ENCODE data around the gene ROR1. TPM values are rescaled to one million over a fixed set of nuclear protein-coding genes. Genes with fewer than 3 reads are reported as not detected.

Gene ROR1
- total and polyA plus RNA-seq, 7 experiments from 2014 or later, result 0.07 to 0.22 (median 0.16) TPM; not detected in 4

DNA sequence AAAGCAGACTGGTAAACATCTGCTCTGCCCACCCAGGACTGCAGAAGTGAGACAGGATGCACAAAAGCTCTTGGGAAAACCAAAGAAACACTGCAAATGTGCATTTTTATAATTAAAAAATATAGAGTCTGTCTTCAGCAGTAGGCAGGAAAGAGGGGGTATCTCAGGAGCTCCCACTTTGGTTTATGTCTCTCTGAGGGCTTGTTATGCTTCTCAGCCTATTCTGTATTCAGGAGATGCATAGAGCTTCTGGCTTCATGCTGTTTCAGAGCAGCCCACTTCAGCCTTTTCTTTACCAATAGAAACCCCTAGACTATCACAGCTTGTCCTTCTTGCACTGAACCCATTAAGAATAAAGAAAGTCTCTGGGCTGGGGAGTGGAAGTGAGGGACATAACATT lies 148.0 kb downstream of the ROR1 start:
- no peak overlapping the region for H3K4me3 ChIP-seq (ENCODE audit: low read length)
- intact Hi-C loops (cut with micrococcal nuclease), result no loop called here
- no peaks in the 10 kb centered on the region for H3K36me3 ChIP-seq (ENCODE audit: control insufficient read depth in 2 of 3, insufficient read depth in 3 of 3, low read length in 3 of 3)
- ATAC-seq (no peak), DNase-seq (no peak)
- no peaks in the 10 kb centered on the region for H3K9me3 ChIP-seq (ENCODE audit: control insufficient read depth in 2 of 3, low read length in 3 of 3)
- Mint-ChIP-seq H3K4me1 (peaks cover 0 to 1% (median 0%) of the 10 kb centered on the region in 7 donors), H3K27ac (no peak overlapping the region), H3K4me3 (no peak overlapping the region), H3K36me3 (no peaks in the 10 kb centered on the region), H3K27me3 (peaks cover 0 to 5% (median 0%) of the 10 kb centered on the region in 5 donors), H3K9me3 (peaks cover 0 to 1% (median 0%) of the 10 kb centered on the region in 11 donors)
- no peak overlapping the region for H3K27ac ChIP-seq (ENCODE audit: low read depth, low read length)
- ChIA-PET CTCF (interaction anchor here (1.5 kb wide), 1 partner anchor 11 kb away, joined by 3 read pairs; no protein-coding TSS in a partner anchor), POLR2A (interaction anchor here (0.6 kb wide), 1 partner anchor 13 kb away, joined by 6 read pairs; no protein-coding TSS in a partner anchor)
- H3K27me3 ChIP-seq (ENCODE audit: control insufficient read depth in 2 of 2, insufficient read depth in 2 of 2, low read length in 2 of 2), result no peaks in the 10 kb centered on the region
- no peaks in the 10 kb centered on the region for H3K4me1 ChIP-seq (ENCODE audit: control insufficient read depth in 2 of 2, insufficient read depth in 2 of 2, low read length in 2 of 2)

DNA sequence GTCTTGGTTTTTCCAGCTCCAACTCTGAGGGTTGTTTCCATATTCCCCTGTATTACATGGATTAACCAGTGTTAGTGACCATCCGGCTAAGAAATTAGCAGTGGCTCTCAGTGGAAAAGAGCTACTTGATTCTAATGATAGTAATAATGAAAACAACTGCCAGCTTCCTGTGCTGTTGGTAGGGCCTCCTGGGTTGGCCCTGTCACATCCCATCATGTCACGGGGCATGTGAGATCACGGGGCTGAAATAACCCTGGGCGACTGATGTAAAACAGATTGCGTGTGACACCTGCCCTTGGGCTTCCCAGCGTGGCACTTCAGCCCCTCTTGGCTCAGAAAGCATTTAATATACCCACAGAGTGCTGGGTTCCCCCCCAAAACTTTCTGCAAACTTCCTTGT lies 149.0 kb downstream of the ROR1 start:
- H3K4me1 Mint-ChIP-seq, result peaks cover 0 to 1% (median 0%) of the 10 kb centered on the region in 7 donors
- H3K27ac Mint-ChIP-seq, result no peak overlapping the region
- Histone ChIP-seq H3K27me3 (ENCODE audit: control insufficient read depth in 2 of 2, insufficient read depth in 2 of 2, low read length in 2 of 2) (no peaks in the 10 kb centered on the region), H3K9me3 (ENCODE audit: control insufficient read depth in 2 of 3, low read length in 3 of 3) (no peaks in the 10 kb centered on the region), H3K36me3 (ENCODE audit: control insufficient read depth in 2 of 3, insufficient read depth in 3 of 3, low read length in 3 of 3) (no peaks in the 10 kb centered on the region), H3K4me3 (ENCODE audit: low read length) (no peak overlapping the region), H3K27ac (ENCODE audit: low read depth, low read length) (no peak overlapping the region), H3K4me1 (ENCODE audit: control insufficient read depth in 2 of 2, insufficient read depth in 2 of 2, low read length in 2 of 2) (no peaks in the 10 kb centered on the region)
- no peaks in the 10 kb centered on the region for H3K27me3 Mint-ChIP-seq
- intact Hi-C loops (cut with micrococcal nuclease), result no loop called here
- ATAC-seq (no peak), DNase-seq (no peak)
- CTCF ChIA-PET, result interaction anchor here (1.3 kb wide), 1 partner anchor 12 kb away, joined by 4 read pairs; no protein-coding TSS in a partner anchor
- H3K9me3 Mint-ChIP-seq, result peaks cover 0 to 1% (median 0%) of the 10 kb centered on the region in 11 donors
- H3K4me3 Mint-ChIP-seq, result no peak overlapping the region
- no peaks in the 10 kb centered on the region for H3K36me3 Mint-ChIP-seq
- POLR2A ChIA-PET, result no interaction called here

DNA sequence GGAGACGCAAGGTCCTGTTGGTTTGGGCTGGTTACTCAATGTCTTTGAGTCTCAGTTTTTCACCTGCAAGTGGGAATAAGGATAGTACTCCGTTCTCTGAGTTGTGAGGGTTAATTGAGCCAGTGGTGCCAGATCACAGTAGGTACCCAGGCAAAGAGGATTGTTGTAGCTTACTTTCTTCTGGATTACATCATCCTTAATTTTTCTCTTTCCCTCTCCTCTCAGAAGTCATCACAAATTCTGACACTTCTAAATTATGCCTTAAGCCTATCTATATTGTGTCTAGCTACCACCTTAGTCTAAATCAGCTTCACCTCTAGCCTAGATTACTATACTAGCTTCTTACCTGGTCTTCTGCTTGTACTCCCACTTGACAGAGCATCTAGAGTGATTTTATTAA lies 149.5 kb downstream of the ROR1 start:
- ATAC-seq, result no peak
- no peak overlapping the region for H3K4me3 ChIP-seq (ENCODE audit: low read length)

DNA sequence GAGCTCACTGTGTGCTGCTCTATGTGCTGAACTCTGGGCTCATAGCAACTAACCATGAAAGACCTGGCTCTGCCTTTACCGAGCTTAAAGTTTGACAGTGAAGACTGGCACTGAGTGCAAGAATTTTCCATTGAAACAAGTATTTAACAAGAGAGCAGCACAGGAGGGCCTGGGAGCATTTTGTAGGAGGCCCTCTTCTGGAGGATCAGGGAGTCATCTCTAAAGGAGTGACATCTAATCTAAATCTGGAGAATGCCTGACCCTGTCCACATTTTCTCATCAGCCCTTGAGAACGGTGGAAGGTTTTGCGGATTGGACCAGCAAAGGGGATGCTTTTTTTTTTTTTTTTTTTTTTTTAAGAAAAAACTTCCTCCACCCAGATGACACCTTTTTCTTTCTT lies 150.8 kb downstream of the ROR1 start:
- ATAC-seq (no peak), DNase-seq (no peak)
- Mint-ChIP-seq H3K4me3 (no peak overlapping the region), H3K9me3 (peaks cover 0 to 1% (median 0%) of the 10 kb centered on the region in 11 donors), H3K36me3 (no peaks in the 10 kb centered on the region), H3K27ac (no peak overlapping the region), H3K27me3 (no peaks in the 10 kb centered on the region), H3K4me1 (peaks cover 0 to 1% (median 0%) of the 10 kb centered on the region in 7 donors)
- no peak overlapping the region for H3K27ac ChIP-seq (ENCODE audit: low read depth, low read length)
- intact Hi-C loops (cut with micrococcal nuclease), result no loop called here
- no peaks in the 10 kb centered on the region for H3K4me1 ChIP-seq (ENCODE audit: control insufficient read depth in 2 of 2, insufficient read depth in 2 of 2, low read length in 2 of 2)
- H3K4me3 ChIP-seq (ENCODE audit: low read length), result no peak overlapping the region
- no peaks in the 10 kb centered on the region for H3K36me3 ChIP-seq (ENCODE audit: control insufficient read depth in 2 of 3, insufficient read depth in 3 of 3, low read length in 3 of 3)
- CTCF ChIA-PET, result no interaction called here
- H3K9me3 ChIP-seq (ENCODE audit: control insufficient read depth in 2 of 3, low read length in 3 of 3), result no peaks in the 10 kb centered on the region
- no peaks in the 10 kb centered on the region for H3K27me3 ChIP-seq (ENCODE audit: control insufficient read depth in 2 of 2, insufficient read depth in 2 of 2, low read length in 2 of 2)
- POLR2A ChIA-PET, result no interaction called here

More for the DNA sequence above, 149.5 kb downstream of the ROR1 start:
- H3K27me3 Mint-ChIP-seq, result no peaks in the 10 kb centered on the region
- intact Hi-C loops (cut with micrococcal nuclease), result no loop called here
- Histone ChIP-seq H3K27me3 (ENCODE audit: control insufficient read depth in 2 of 2, insufficient read depth in 2 of 2, low read length in 2 of 2) (no peaks in the 10 kb centered on the region), H3K27ac (ENCODE audit: low read depth, low read length) (no peak overlapping the region), H3K9me3 (ENCODE audit: control insufficient read depth in 2 of 3, low read length in 3 of 3) (no peaks in the 10 kb centered on the region), H3K4me1 (ENCODE audit: control insufficient read depth in 2 of 2, insufficient read depth in 2 of 2, low read length in 2 of 2) (no peaks in the 10 kb centered on the region), H3K36me3 (ENCODE audit: control insufficient read depth in 2 of 3, insufficient read depth in 3 of 3, low read length in 3 of 3) (no peaks in the 10 kb centered on the region)
- no peak overlapping the region for H3K27ac Mint-ChIP-seq
- H3K4me1 Mint-ChIP-seq, result peaks cover 0 to 1% (median 0%) of the 10 kb centered on the region in 7 donors
- no peak for DNase-seq
- ChIA-PET CTCF (interaction anchor here (1.3 kb wide), 1 partner anchor 11 kb away, joined by 4 read pairs; no protein-coding TSS in a partner anchor), POLR2A (no interaction called here)
- H3K36me3 Mint-ChIP-seq, result no peaks in the 10 kb centered on the region
- no peak overlapping the region for H3K4me3 Mint-ChIP-seq
- peaks cover 0 to 1% (median 0%) of the 10 kb centered on the region in 11 donors for H3K9me3 Mint-ChIP-seq

DNA sequence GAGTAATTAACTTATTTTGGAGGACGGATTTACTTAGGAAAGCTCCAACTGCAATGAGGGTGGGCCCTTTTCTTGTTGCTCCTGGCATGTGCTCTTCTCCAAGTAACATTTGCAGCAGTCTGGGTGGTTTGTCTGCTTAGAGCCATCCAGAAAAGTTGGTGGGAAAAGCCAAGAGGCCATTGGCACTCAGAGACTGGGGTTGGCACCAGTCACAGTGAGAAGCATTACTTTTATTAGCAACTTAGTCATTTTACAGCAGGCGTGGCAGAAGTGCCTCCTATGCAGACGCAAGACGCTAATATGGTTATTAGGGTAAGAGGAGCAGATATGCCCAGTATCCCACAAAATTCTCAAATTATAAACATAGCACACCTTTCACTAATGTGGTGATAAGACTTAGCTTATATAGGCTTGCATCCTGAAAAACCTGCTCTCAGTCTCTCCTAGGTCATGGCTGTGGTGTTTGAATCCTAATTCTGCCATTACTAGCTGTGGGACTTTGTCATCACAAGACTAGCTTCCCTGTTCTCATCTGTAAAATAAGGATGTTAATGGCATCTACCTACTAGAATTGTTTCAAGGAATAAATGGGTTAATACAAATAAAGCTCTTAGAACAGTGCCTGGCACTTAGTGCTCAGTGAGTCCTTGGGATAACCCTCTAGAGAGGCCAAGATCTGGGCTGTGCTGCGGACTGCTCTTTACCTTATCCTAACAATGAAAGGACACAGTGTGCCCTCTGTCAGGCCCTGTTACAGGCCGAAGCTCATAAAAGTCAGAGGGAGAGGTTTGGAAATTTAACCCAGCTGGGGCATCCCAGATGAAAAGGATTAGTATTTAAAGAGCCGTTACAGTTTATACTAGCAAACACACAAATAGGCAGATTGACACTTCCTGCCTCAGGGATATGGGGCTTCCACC lies 154.6 kb downstream of the ROR1 start:
- H3K9me3 ChIP-seq (ENCODE audit: control insufficient read depth in 2 of 3, low read length in 3 of 3), result no peaks in the 10 kb centered on the region
- H3K4me1 ChIP-seq (ENCODE audit: control insufficient read depth in 2 of 2, insufficient read depth in 2 of 2, low read length in 2 of 2), result no peaks in the 10 kb centered on the region
- Mint-ChIP-seq H3K4me1 (no peaks in the 10 kb centered on the region), H3K9me3 (peaks cover 0 to 1% (median 0%) of the 10 kb centered on the region in 11 donors), H3K27ac (no peak overlapping the region), H3K36me3 (no peaks in the 10 kb centered on the region), H3K27me3 (peaks cover 0 to 4% (median 0%) of the 10 kb centered on the region in 5 donors), H3K4me3 (no peak overlapping the region)
- intact Hi-C loops (cut with micrococcal nuclease), result no loop called here
- DNase-seq (no peak), ATAC-seq (no peak)
- H3K27me3 ChIP-seq (ENCODE audit: control insufficient read depth in 2 of 2, insufficient read depth in 2 of 2, low read length in 2 of 2), result no peaks in the 10 kb centered on the region
- no peak overlapping the region for H3K4me3 ChIP-seq (ENCODE audit: low read length)
- H3K36me3 ChIP-seq (ENCODE audit: control insufficient read depth in 2 of 3, insufficient read depth in 3 of 3, low read length in 3 of 3), result no peaks in the 10 kb centered on the region
- ChIA-PET CTCF (no interaction called here), POLR2A (no interaction called here)
- no peak overlapping the region for H3K27ac ChIP-seq (ENCODE audit: low read depth, low read length)

DNA sequence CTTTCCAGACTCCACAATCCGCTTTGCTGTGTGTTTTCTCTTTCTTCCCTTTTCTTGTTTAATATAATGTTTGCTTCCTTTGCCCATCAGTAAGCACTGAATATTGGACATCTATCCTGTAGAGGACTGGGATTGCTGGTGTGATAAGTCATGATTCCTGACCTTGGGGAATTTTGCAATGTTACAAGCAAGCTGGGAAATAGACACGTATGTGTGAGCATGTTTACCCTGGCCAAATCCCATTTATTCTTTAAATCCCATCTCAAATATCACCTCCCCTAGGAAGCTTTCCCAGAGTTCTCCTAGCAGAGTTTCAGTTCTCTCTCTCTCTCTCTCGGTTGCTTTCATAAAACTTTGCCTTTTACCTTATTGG lies 155.3 kb downstream of the ROR1 start:
- DNase-seq (no peak), ATAC-seq (no peak)
- Histone ChIP-seq H3K27me3 (ENCODE audit: control insufficient read depth in 2 of 2, insufficient read depth in 2 of 2, low read length in 2 of 2) (no peaks in the 10 kb centered on the region), H3K4me1 (ENCODE audit: control insufficient read depth in 2 of 2, insufficient read depth in 2 of 2, low read length in 2 of 2) (no peaks in the 10 kb centered on the region), H3K4me3 (ENCODE audit: low read length) (no peak overlapping the region), H3K9me3 (ENCODE audit: control insufficient read depth in 2 of 3, low read length in 3 of 3) (no peaks in the 10 kb centered on the region), H3K27ac (ENCODE audit: low read depth, low read length) (no peak overlapping the region), H3K36me3 (ENCODE audit: control insufficient read depth in 2 of 3, insufficient read depth in 3 of 3, low read length in 3 of 3) (no peaks in the 10 kb centered on the region)
- Mint-ChIP-seq H3K36me3 (no peaks in the 10 kb centered on the region), H3K9me3 (peaks cover 0 to 1% (median 0%) of the 10 kb centered on the region in 11 donors), H3K27ac (no peak overlapping the region), H3K4me1 (no peaks in the 10 kb centered on the region), H3K27me3 (peaks cover 0 to 4% (median 2%) of the 10 kb centered on the region in 5 donors), H3K4me3 (no peak overlapping the region)
- intact Hi-C loops (cut with micrococcal nuclease), result no loop called here
- ChIA-PET POLR2A (no interaction called here), CTCF (no interaction called here)

DNA sequence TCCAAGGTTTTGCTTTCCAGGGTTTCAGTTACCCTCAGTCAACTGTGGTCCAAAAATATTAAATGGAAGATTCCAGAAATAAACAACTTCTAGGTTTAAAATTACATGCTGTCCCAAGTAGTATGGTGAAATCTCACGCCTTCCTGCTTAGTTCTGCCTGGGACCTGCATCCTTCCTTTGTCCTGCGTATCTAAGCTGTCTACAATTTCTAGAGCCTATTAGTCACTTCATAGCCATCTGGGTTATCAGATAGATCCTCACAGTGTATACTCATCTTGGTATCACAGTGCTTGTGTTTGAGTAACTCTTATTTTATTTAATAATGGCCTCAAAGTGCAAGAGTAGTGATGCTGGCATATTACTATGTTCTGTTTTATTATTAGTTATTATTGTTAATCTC lies 157.7 kb downstream of the ROR1 start:
- no peak overlapping the region for H3K27ac ChIP-seq (ENCODE audit: low read depth, low read length)
- Mint-ChIP-seq H3K36me3 (no peaks in the 10 kb centered on the region), H3K27ac (no peak overlapping the region), H3K4me1 (no peaks in the 10 kb centered on the region), H3K27me3 (peaks cover 0 to 4% (median 2%) of the 10 kb centered on the region in 5 donors), H3K4me3 (no peak overlapping the region), H3K9me3 (no peaks in the 10 kb centered on the region)
- no peaks in the 10 kb centered on the region for H3K9me3 ChIP-seq (ENCODE audit: control insufficient read depth in 2 of 3, low read length in 3 of 3)
- no peaks in the 10 kb centered on the region for H3K27me3 ChIP-seq (ENCODE audit: control insufficient read depth in 2 of 2, insufficient read depth in 2 of 2, low read length in 2 of 2)
- intact Hi-C loops (cut with micrococcal nuclease), result no loop called here
- POLR2A ChIA-PET, result no interaction called here
- no peaks in the 10 kb centered on the region for H3K4me1 ChIP-seq (ENCODE audit: control insufficient read depth in 2 of 2, insufficient read depth in 2 of 2, low read length in 2 of 2)
- no peaks in the 10 kb centered on the region for H3K36me3 ChIP-seq (ENCODE audit: control insufficient read depth in 2 of 3, insufficient read depth in 3 of 3, low read length in 3 of 3)
- no peak overlapping the region for H3K4me3 ChIP-seq (ENCODE audit: low read length)
- CTCF ChIA-PET, result no interaction called here
- ATAC-seq (no peak), DNase-seq (no peak)
